ENCODE measurements around the gene CASR. TPM values are rescaled to one million over a fixed set of nuclear protein-coding genes. Genes with fewer than 3 reads are reported as not detected.

CASR gene
- total RNA-seq, 4 donors from 2014 or later: 0.37 to 1.4 TPM; not detected in 2

GRCh38 chr3:122230174-122230573 is 46.7 kb downstream of the CASR start:
- TF ChIP-seq POLR2A (IDR thresholded peaks at IDR 0.05) (no peak), EP300 (IDR thresholded peaks at IDR 0.05; ENCODE audit: low read depth) (no peak), POLR2AphosphoS5 (IDR thresholded peaks at IDR 0.05) (no peak)
- TF ChIP-seq, protein P1, sequence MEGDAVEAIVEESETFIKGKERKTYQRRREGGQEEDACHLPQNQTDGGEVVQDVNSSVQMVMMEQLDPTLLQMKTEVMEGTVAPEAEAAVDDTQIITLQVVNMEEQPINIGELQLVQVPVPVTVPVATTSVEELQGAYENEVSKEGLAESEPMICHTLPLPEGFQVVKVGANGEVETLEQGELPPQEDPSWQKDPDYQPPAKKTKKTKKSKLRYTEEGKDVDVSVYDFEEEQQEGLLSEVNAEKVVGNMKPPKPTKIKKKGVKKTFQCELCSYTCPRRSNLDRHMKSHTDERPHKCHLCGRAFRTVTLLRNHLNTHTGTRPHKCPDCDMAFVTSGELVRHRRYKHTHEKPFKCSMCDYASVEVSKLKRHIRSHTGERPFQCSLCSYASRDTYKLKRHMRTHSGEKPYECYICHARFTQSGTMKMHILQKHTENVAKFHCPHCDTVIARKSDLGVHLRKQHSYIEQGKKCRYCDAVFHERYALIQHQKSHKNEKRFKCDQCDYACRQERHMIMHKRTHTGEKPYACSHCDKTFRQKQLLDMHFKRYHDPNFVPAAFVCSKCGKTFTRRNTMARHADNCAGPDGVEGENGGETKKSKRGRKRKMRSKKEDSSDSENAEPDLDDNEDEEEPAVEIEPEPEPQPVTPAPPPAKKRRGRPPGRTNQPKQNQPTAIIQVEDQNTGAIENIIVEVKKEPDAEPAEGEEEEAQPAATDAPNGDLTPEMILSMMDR (IDR thresholded peaks at IDR 0.05): no peak

DNA sequence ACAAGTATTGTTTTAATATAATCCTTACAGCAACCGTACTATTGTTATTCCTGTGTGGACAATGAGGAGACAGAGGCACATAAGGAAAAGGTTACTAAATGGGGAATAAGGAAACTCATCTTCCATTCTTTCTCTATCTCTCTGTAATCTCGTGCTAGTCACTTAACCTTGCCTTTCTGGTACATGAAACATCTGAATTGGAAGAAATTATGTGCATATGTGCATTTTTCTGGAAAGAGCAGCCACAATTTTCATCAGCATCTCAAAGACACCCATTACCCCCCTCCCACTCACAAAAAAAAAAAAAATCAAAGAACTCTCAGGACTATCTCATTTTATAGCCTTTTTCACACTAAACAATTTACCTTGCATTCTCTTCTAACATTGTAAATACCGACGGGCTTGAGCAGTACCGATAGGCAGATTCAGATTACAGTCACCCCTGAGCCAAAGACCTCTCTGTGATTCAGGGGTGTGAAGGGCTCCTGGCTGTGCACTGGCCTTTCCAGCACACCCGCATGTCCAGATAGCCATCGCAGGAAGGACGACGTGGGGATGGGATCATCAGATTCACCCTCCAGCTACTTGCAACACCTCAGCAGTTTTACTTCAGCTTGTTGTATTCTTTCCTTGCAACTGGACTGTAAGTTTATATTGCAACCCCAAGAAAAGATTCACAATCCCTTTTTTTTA is 48.1 kb downstream of the CASR start:
- in situ Hi-C loops (cut with MboI; ENCODE audit: low pct_ligation_motif_present in 1 of 4, low pct_unique_long_range_greater_than_20kb in 1 of 4, low sequenced_read_pairs in 3 of 4): no loop called here
- H3K4me1 ChIP-seq: no peaks in the 10 kb centered on the region
- H3K27me3 ChIP-seq: no peaks in the 10 kb centered on the region
- no peak overlapping the region for H3K4me3 ChIP-seq
- 52 to 53% methylated on average over 6 to 9 of the region's 9 CpGs for WGBS, 2 donors (ENCODE audit: low coverage in 1 of 2)
- no peak for DNase-seq
- no peaks in the 10 kb centered on the region for H3K36me3 ChIP-seq
- TF ChIP-seq POLR2A (IDR thresholded peaks at IDR 0.05): no peak
- no peak for TF ChIP-seq POLR2AphosphoS5 (IDR thresholded peaks at IDR 0.05)
- no peak for TF ChIP-seq EP300 (IDR thresholded peaks at IDR 0.05; ENCODE audit: low read depth)
- TF ChIP-seq, protein P1 (IDR thresholded peaks at IDR 0.05): no peak
- no peak overlapping the region for H3K27ac ChIP-seq
- H3K9me3 ChIP-seq: no peaks in the 10 kb centered on the region
- intact Hi-C loops (cut with DNase I; ENCODE audit: low total_unique reads): no loop called here

More at GRCh38 chr3:122230174-122230573, 46.7 kb downstream of the CASR start:
- Histone ChIP-seq H3K27ac (no peak overlapping the region), H3K4me3 (no peak overlapping the region), H3K9me3 (no peaks in the 10 kb centered on the region), H3K4me1 (no peaks in the 10 kb centered on the region), H3K36me3 (no peaks in the 10 kb centered on the region), H3K27me3 (no peaks in the 10 kb centered on the region)
- no peak for DNase-seq
- in situ Hi-C loops (cut with MboI; ENCODE audit: low pct_ligation_motif_present in 1 of 4, low pct_unique_long_range_greater_than_20kb in 1 of 4, low sequenced_read_pairs in 3 of 4): no loop called here
- WGBS, 2 donors (ENCODE audit: low coverage in 1 of 2): 95% methylated on average over 23 of the region's 23 CpGs; no CpG with 5 or more reads in 1 of the 2 donors
- intact Hi-C loops (cut with DNase I; ENCODE audit: low total_unique reads): no loop called here

DNA sequence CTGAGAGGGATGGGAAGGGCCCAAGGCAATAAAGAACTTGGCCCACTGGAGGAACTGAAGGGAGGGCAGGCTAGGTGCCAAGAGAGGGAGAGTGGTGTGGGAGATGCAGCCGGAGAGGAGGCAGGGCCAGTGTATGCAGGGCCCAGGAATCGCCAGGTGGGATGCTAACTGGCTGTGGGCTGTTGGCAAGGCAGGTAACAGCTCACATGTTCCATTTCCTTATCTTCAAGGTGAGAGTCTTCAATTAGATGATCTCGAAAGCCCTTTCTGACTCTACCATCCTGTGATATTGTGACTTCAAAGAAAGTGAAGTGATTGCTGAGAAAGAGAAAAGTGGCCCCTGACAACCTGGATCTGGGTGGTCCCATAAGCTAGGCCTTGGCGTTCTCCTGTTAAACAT is 49.0 kb downstream of the CASR start:
- intact Hi-C loops (cut with DNase I; ENCODE audit: low total_unique reads): no loop called here
- no peak overlapping the region for H3K27ac ChIP-seq

GRCh38 chr3:122233101-122233952 is 49.9 kb downstream of the CASR start:
- Histone ChIP-seq H3K27ac (peak overlapping the region in 1 of 4 donors; percentile 13), H3K9me3 (no peaks in the 10 kb centered on the region), H3K27me3 (no peaks in the 10 kb centered on the region), H3K4me3 (no peak overlapping the region), H3K36me3 (no peaks in the 10 kb centered on the region), H3K4me1 (no peaks in the 10 kb centered on the region)
- intact Hi-C loops (cut with DNase I; ENCODE audit: low total_unique reads): no loop called here
- WGBS, 2 donors (ENCODE audit: low coverage in 1 of 2): 65 to 75% methylated on average over 8 to 13 of the region's 13 CpGs
- in situ Hi-C loops (cut with MboI; ENCODE audit: low pct_ligation_motif_present in 1 of 4, low pct_unique_long_range_greater_than_20kb in 1 of 4, low sequenced_read_pairs in 3 of 4): no loop called here
- TF ChIP-seq EP300 (IDR thresholded peaks at IDR 0.05; ENCODE audit: low read depth) (no peak), POLR2A (IDR thresholded peaks at IDR 0.05) (no peak), POLR2AphosphoS5 (IDR thresholded peaks at IDR 0.05) (no peak)
- TF ChIP-seq, protein P1 (IDR thresholded peaks at IDR 0.05): no peak
- DNase-seq: peak; percentile 33

More for the DNA sequence above, 49.0 kb downstream of the CASR start:
- no peaks in the 10 kb centered on the region for H3K4me1 ChIP-seq
- H3K9me3 ChIP-seq: no peaks in the 10 kb centered on the region
- no peak overlapping the region for H3K4me3 ChIP-seq
- H3K27me3 ChIP-seq: no peaks in the 10 kb centered on the region
- no peak for DNase-seq
- 49 to 69% methylated on average over 2 to 4 of the region's 4 CpGs for WGBS, 2 donors (ENCODE audit: low coverage in 1 of 2)
- H3K36me3 ChIP-seq: no peaks in the 10 kb centered on the region
- in situ Hi-C loops (cut with MboI; ENCODE audit: low pct_ligation_motif_present in 1 of 4, low pct_unique_long_range_greater_than_20kb in 1 of 4, low sequenced_read_pairs in 3 of 4): no loop called here
- no peak for TF ChIP-seq POLR2AphosphoS5 (IDR thresholded peaks at IDR 0.05)
- TF ChIP-seq EP300 (IDR thresholded peaks at IDR 0.05; ENCODE audit: low read depth): no peak
- no peak for TF ChIP-seq POLR2A (IDR thresholded peaks at IDR 0.05)
- TF ChIP-seq, protein P1 (IDR thresholded peaks at IDR 0.05): no peak

Data from transverse colon (tissue), 4 donors.